A549 (cell line): Measurements from ENCODE around the gene RPL32. TPM values are rescaled to one million over a fixed set of nuclear protein-coding genes. Genes with fewer than 3 reads are reported as not detected.

Experiments used
- ATAC-seq, 2 experiments: fragments of 200-7000 bp in 1 of 2; fragments of >200 bp in 1 of 2; cut with Nextera tagmentation in 1 of 2; cut with Tn5 transposase in 1 of 2; 3 replicates each; pipeline versions ENCODE4 v1.8.0 to v1.9.1; 2018 to 2020; ENCODE audit warnings: mild to moderate bottlenecking in 1 of 2, moderate library complexity in 1 of 2
- CTCF ChIA-PET: fragments of 300-600 bp; sonication (Branson Sonifier 250); formaldehyde crosslinking; extraction: SDS; loops from one replicate; lab custom pipeline; 2021; ENCODE audit warnings: antibody characterized with exemption, inconsistent platforms; lab: Yijun Ruan, JAX
- POLR2A ChIA-PET: fragments of 350-600 bp; formaldehyde crosslinking; extraction: SDS; loops from one replicate; lab custom pipeline; 2021; ENCODE audit warnings: antibody characterized with exemption, inconsistent platforms; lab: Yijun Ruan, JAX
- DNase-seq, 2 experiments: peaks; one replicate each; pipeline versions ENCODE4 v3.0.0 to v3.0.0-alpha.2; 2011 to 2016; ENCODE audit warnings: low read depth in 1 of 2, low spot score in 1 of 2
- FAIRE-seq: peaks from 2 replicates; lab custom pipeline; 2011; peaks lifted over from hg19 to GRCh38; lab: Jason Lieb, UNC
- H3K27ac ChIP-seq, 2 experiments: fragments of >200 bp; sonication (Bioruptor Twin); formaldehyde crosslinking; 3 replicates each; pipeline ENCODE4 v1.5.1; 2016 to 2017
- H3K4me1 ChIP-seq: fragments of >200 bp; sonication (Bioruptor Twin); formaldehyde crosslinking; 3 replicates; pipeline ENCODE4 v1.6.1; 2016
- H3K4me2 ChIP-seq: fragments of >200 bp; sonication (Bioruptor Twin); formaldehyde crosslinking; 3 replicates; pipeline ENCODE4 v1.6.1; 2016
- H3K4me3 ChIP-seq: fragments of >200 bp; sonication (Bioruptor Twin); formaldehyde crosslinking; 3 replicates; pipeline ENCODE4 v1.5.1; 2016
- H3K9me3 ChIP-seq: fragments of >200 bp; sonication (Bioruptor Twin); formaldehyde crosslinking; 3 replicates; pipeline ENCODE4 v1.6.1; 2016
- BCL3 ChIP-seq: fragments of >200 bp; sonication (Bioruptor Twin); formaldehyde crosslinking; IDR thresholded peaks from 3 replicates; pipeline ENCODE4 v1.6.1; 2016
- BHLHE40 ChIP-seq: IDR thresholded peaks from 2 replicates; pipeline ENCODE4 v1.6.1; 2012; ENCODE audit warnings: low read depth, low read length, inconsistent platforms
- CBX2 ChIP-seq: fragments of 200-600 bp; sonication (generic); IDR thresholded peaks from 2 replicates; pipeline ENCODE4 v1.6.1; 2016; ENCODE audit warnings: low read depth, mild to moderate bottlenecking, borderline replicate concordance
- CBX8 ChIP-seq: fragments of 200-600 bp; sonication (generic); IDR thresholded peaks from 2 replicates; pipeline ENCODE4 v1.6.1; 2016
- CEBPB ChIP-seq, 2 experiments: fragments of >200 bp in 1 of 2; sonication (Bioruptor Twin) in 1 of 2; formaldehyde crosslinking in 1 of 2; IDR thresholded peaks; 2 replicates each; pipeline ENCODE4 v1.6.1; 2012 to 2016
- CTCF ChIP-seq: fragments of >200 bp; sonication (Bioruptor Twin); formaldehyde crosslinking; IDR thresholded peaks from 3 replicates; pipeline ENCODE4 v1.5.1; 2016
- ESRRA ChIP-seq: fragments of 150-350 bp; IDR thresholded peaks from 2 replicates; pipeline ENCODE4 v1.6.1; 2014; ENCODE audit warnings: mild to moderate bottlenecking, low read length, borderline replicate concordance
- GATA3 ChIP-seq: IDR thresholded peaks from 2 replicates; pipeline ENCODE4 v1.6.1; 2012; ENCODE audit warnings: borderline replicate concordance
- HDAC2 ChIP-seq: fragments of 200-600 bp; sonication (generic); IDR thresholded peaks from 2 replicates; pipeline ENCODE4 v1.6.1; 2016
- MAFK ChIP-seq: fragments of 450-650 bp; IDR thresholded peaks from 2 replicates; pipeline ENCODE4 v1.6.1; 2014; ENCODE audit not compliant: partially characterized antibody
- MYC ChIP-seq: IDR thresholded peaks from 2 replicates; pipeline ENCODE4 v1.6.1; 2012; ENCODE audit warnings: mild to moderate bottlenecking, inconsistent platforms, low read length, improper control_type of control experiment, borderline replicate concordance
- PBX3 ChIP-seq: IDR thresholded peaks from 2 replicates; pipeline ENCODE4 v1.6.1; 2012
- PHF8 ChIP-seq: fragments of 200-600 bp; sonication (generic); IDR thresholded peaks from 2 replicates; pipeline ENCODE4 v1.6.1; 2016; ENCODE audit warnings: low read depth, mild to moderate bottlenecking, antibody characterized with exemption, moderate library complexity, borderline replicate concordance
- POLR2A ChIP-seq: IDR thresholded peaks from 2 replicates; pipeline ENCODE4 v1.6.1; 2012; ENCODE audit warnings: mild to moderate bottlenecking, low read length
- POLR2AphosphoS2 ChIP-seq: conservative IDR thresholded peaks from 2 replicates; pipeline ENCODE4 v1.6.1; 2012; ENCODE audit warnings: low read length, improper control_type of control experiment, inconsistent platforms
- RARB ChIP-seq: fragments of 250-450 bp; sonication (Bioruptor Pico); IDR thresholded peaks from 2 replicates; pipeline ENCODE4 v1.8.0; 2021; ENCODE audit warnings: mild to moderate bottlenecking, moderate library complexity
- RCOR1 ChIP-seq: fragments of 150-350 bp; IDR thresholded peaks from 2 replicates; pipeline ENCODE4 v1.6.1; 2014; ENCODE audit warnings: antibody characterized with exemption, low read length, low read depth
- TP53 ChIP-seq: fragments of 250-450 bp; sonication (Bioruptor Pico); IDR thresholded peaks from 2 replicates; pipeline ENCODE4 v1.5.0; 2021; ENCODE audit warnings: mild to moderate bottlenecking, moderate library complexity
- USF2 ChIP-seq: fragments of 450-650 bp; IDR thresholded peaks from 2 replicates; pipeline ENCODE4 v1.6.1; 2014; ENCODE audit warnings: antibody characterized with exemption
- ZC3H11A ChIP-seq: fragments of 450-650 bp; IDR thresholded peaks from 2 replicates; pipeline ENCODE4 v1.6.1; 2014; ENCODE audit warnings: antibody characterized with exemption, mild to moderate bottlenecking
- ZNF302 ChIP-seq: fragments of 250-450 bp; sonication (Bioruptor Pico); IDR thresholded peaks from 2 replicates; pipeline ENCODE4 v1.9.0; 2021; ENCODE audit warnings: inconsistent platforms, mild to moderate bottlenecking, moderate library complexity
- WGBS: methylation state at CpG from one replicate; pipeline ENCODE4 v1.1.6; 2017; ENCODE audit errors: missing lambda C conversion rate; 5-methylcytosine and 5-hydroxymethylcytosine counted together
- polyA plus RNA-seq, 4 experiments: library from polyadenylated mRNA; depleted of rRNA in 3 of 4; stranded (reverse); fragments of >200 nt; fragmentation: RNase III in 1 of 4; extraction: RNeasy Plus Mini Kit Qiagen cat#74134 plus additional on column Dnase treatment in 1 of 4; gene quantifications; 2 replicates in 3 of 4; 3 replicates in 1 of 4; pipeline ENCODE4 v1.2.3, GENCODE V29; 2011 to 2017
- TF ChIP-seq, protein P1 (sequence below): IDR thresholded peaks from 2 replicates; pipeline ENCODE4 v1.6.1; 2012; ENCODE audit warnings: low read depth, borderline replicate concordance
- TF ChIP-seq, protein P2 (sequence below): fragments of 250-450 bp; sonication (Bioruptor Pico); IDR thresholded peaks from 2 replicates; pipeline ENCODE4 v1.5.0; 2021; ENCODE audit warnings: mild to moderate bottlenecking, moderate library complexity, borderline replicate concordance
- TF ChIP-seq, protein P3 (sequence below): fragments of 250-450 bp; sonication (Bioruptor Pico); IDR thresholded peaks from 2 replicates; pipeline ENCODE4 v1.5.0; 2020; ENCODE audit warnings: low read depth, mild to moderate bottlenecking, moderate library complexity

RPL32 gene
- polyA plus RNA-seq, 2 of the 4 experiments (the other 2 are of a cell fraction), result 2,144 to 2,852 TPM

GRCh38 chr3:12818273-12818672, 23.1 kb downstream of the RPL32 start:
- H3K4me2 ChIP-seq, result no peak overlapping the region
- H3K4me1 ChIP-seq, result no peaks in the 10 kb centered on the region
- DNase-seq, result no peak
- FAIRE-seq, result no peak
- H3K9me3 ChIP-seq, result no peaks in the 10 kb centered on the region
- no peak for ATAC-seq
- POLR2A ChIA-PET, result no interaction called here
- H3K27ac ChIP-seq, result no peak overlapping the region
- TF ChIP-seq PBX3 (no peak), CTCF (no peak), POLR2A (no peak), GATA3 (no peak), RARB (CRISPR knock-in tag) (no peak)
- 70% methylated on average over 8 of the region's 8 CpGs for WGBS
- CTCF ChIA-PET, result interaction anchor here (1.2 to 10.3 kb wide), 5 partner anchors 7 to 99 kb away, joined by 3 to 113 read pairs (median 6); partner anchors contain the start of gene RPL32
- no peak overlapping the region for H3K4me3 ChIP-seq

DNA sequence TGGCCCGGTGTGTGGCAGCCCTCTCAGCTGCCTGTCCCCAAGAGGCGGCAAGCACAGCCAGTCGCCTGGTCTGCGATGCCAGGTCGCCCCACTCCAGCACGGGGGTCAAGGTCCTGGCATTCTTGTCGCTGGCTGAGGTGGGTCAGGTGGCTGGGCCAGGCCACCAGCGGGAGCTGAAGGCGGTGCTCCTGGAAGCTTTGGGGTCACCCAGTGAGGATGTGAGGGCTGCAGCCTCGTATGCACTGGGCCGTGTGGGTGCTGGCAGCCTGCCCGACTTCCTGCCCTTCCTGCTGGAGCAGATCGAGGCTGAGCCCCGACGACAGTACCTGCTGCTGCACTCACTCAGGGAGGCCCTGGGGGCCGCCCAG, 24.0 kb downstream of the RPL32 start:
- CTCF ChIA-PET, result interaction anchor here (0.6 to 2.9 kb wide), 7 partner anchors 9 to 98 kb away, joined by 3 to 12 read pairs (median 3); no protein-coding TSS in a partner anchor
- Histone ChIP-seq H3K4me3 (no peak overlapping the region), H3K9me3 (no peaks in the 10 kb centered on the region), H3K27ac (no peak overlapping the region), H3K4me2 (no peak overlapping the region), H3K4me1 (no peaks in the 10 kb centered on the region)
- FAIRE-seq (no peak), ATAC-seq (no peak), DNase-seq (no peak)
- 80% methylated on average over 7 of the region's 16 CpGs for WGBS
- POLR2A ChIA-PET, result no interaction called here
- TF ChIP-seq ESRRA (no peak), ZC3H11A (no peak), PHF8 (no peak), ZNF302 (no peak), BHLHE40 (no peak), PBX3 (no peak), TP53 (CRISPR knock-in tag) (no peak)
- TF ChIP-seq, protein P1, sequence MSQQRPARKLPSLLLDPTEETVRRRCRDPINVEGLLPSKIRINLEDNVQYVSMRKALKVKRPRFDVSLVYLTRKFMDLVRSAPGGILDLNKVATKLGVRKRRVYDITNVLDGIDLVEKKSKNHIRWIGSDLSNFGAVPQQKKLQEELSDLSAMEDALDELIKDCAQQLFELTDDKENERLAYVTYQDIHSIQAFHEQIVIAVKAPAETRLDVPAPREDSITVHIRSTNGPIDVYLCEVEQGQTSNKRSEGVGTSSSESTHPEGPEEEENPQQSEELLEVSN, result no peak

GRCh38 chr3:12816521-12817342, 24.6 kb downstream of the RPL32 start:
- POLR2A ChIA-PET, result no interaction called here
- CTCF ChIA-PET, result interaction anchor here (0.6 to 2.9 kb wide), 7 partner anchors 9 to 52 kb away, joined by 3 to 12 read pairs (median 4); no protein-coding TSS in a partner anchor
- no peak for DNase-seq
- Histone ChIP-seq H3K9me3 (no peaks in the 10 kb centered on the region), H3K4me3 (no peak overlapping the region), H3K4me2 (no peak overlapping the region), H3K27ac (no peak overlapping the region), H3K4me1 (no peaks in the 10 kb centered on the region)
- FAIRE-seq, result no peak
- 91% methylated on average over 31 of the region's 34 CpGs for WGBS
- no peak for ATAC-seq
- no peak for TF ChIP-seq CBX8
- TF ChIP-seq BCL3, result no peak
- TF ChIP-seq MAFK, result no peak
- TF ChIP-seq USF2, result no peak
- no peak for TF ChIP-seq POLR2AphosphoS2
- TF ChIP-seq, protein P2, sequence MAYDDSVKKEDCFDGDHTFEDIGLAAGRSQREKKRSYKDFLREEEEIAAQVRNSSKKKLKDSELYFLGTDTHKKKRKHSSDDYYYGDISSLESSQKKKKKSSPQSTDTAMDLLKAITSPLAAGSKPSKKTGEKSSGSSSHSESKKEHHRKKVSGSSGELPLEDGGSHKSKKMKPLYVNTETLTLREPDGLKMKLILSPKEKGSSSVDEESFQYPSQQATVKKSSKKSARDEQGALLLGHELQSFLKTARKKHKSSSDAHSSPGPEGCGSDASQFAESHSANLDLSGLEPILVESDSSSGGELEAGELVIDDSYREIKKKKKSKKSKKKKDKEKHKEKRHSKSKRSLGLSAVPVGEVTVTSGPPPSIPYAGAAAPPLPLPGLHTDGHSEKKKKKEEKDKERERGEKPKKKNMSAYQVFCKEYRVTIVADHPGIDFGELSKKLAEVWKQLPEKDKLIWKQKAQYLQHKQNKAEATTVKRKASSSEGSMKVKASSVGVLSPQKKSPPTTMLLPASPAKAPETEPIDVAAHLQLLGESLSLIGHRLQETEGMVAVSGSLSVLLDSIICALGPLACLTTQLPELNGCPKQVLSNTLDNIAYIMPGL (CRISPR knock-in tag), result no peak
- TF ChIP-seq, protein P3, sequence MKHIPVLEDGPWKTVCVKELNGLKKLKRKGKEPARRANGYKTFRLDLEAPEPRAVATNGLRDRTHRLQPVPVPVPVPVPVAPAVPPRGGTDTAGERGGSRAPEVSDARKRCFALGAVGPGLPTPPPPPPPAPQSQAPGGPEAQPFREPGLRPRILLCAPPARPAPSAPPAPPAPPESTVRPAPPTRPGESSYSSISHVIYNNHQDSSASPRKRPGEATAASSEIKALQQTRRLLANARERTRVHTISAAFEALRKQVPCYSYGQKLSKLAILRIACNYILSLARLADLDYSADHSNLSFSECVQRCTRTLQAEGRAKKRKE, result no peak
- TF ChIP-seq MYC, result no peak
- TF ChIP-seq HDAC2, result no peak
- TF ChIP-seq RCOR1, result no peak
- no peak for TF ChIP-seq CEBPB (IDR thresholded peaks at IDR 0.05)
- TF ChIP-seq TP53 (CRISPR knock-in tag), result no peak
- TF ChIP-seq CBX2, result no peak
